Coronary artery (tissue), 2 donors: ENCODE results near the gene CFAP92.

Experiments used
- DNase-seq: peaks from one replicate; pipeline ENCODE4 v3.0.0-alpha.2; 2017; ENCODE audit warnings: low spot score
- H3K27ac ChIP-seq, 2 donors: fragments of 200-600 bp; sonication (generic); one replicate each; pipeline ENCODE4 v1.5.1; 2016 to 2019
- H3K4me3 ChIP-seq: fragments of 200-600 bp; sonication (generic); 2 replicates; pipeline ENCODE4 v1.5.1; 2016; ENCODE audit warnings: mild to moderate bottlenecking, moderate library complexity
- TF ChIP-seq, protein P1 (sequence below): fragments of 200-600 bp; sonication (generic); IDR thresholded peaks from one replicate; pipeline ENCODE4 v1.5.1; 2019; ENCODE audit warnings: antibody characterized with exemption

The CFAP92 gene

DNA sequence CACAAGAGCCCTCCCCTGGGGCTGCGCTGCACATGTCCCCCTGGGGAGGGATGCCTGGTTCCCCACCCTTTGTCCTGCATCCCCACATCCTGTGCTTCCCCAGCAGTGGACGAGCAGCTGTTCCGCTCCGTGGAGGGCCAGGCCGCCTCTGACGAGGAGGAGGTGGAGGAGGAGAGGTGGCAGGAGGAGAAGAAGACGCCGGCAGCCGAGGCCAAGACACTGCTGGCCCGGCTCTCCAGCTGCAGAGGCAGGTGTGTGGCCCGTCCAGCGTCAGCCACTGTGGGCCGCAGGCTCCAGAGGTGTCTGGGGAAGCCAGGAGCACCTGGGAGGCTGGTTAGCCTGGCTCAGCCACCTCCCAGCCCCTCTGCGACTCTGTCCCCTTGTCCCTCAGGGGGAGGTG, 38.8 kb upstream of the CFAP92 start:
- H3K27ac ChIP-seq: no peak overlapping the region
- no peak overlapping the region for H3K4me3 ChIP-seq
- DNase-seq: no peak
- TF ChIP-seq, protein P1, sequence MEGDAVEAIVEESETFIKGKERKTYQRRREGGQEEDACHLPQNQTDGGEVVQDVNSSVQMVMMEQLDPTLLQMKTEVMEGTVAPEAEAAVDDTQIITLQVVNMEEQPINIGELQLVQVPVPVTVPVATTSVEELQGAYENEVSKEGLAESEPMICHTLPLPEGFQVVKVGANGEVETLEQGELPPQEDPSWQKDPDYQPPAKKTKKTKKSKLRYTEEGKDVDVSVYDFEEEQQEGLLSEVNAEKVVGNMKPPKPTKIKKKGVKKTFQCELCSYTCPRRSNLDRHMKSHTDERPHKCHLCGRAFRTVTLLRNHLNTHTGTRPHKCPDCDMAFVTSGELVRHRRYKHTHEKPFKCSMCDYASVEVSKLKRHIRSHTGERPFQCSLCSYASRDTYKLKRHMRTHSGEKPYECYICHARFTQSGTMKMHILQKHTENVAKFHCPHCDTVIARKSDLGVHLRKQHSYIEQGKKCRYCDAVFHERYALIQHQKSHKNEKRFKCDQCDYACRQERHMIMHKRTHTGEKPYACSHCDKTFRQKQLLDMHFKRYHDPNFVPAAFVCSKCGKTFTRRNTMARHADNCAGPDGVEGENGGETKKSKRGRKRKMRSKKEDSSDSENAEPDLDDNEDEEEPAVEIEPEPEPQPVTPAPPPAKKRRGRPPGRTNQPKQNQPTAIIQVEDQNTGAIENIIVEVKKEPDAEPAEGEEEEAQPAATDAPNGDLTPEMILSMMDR: no peak

DNA sequence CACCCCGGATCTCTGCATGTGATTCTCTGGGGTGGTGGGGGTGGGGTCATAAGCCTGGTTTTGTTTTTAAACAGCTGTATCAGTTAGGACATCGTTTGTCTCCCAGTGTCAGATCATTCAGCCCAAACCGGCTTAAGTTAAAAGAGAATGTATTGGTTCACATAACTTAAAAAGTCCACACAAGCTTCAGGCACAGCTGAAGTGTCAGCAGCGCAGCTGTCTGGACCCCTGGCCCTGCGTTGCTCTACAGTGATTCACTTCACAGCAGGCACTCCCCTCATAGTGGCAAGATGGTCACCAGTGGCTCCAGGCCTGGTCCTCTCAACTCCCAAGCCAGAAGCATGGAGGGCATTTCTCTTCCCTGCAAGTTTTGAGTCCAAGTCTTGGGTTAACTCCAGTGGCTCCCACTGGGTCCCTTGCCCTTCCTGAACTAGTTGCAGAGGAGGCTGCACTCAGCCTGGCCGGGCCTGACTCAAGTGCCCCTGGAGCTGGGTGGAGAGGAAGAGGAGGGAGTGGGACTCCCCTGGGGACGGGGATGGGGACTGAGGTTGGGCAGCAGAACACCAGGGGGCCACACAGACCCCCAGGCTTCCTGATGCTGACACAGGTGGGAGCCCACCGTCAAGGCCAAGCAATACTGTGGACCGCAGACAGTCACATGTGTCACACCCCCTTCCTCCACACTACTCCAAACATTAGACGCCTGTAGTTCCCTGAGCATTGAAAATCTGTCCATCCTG, 37.8 kb upstream of the CFAP92 start:
- Histone ChIP-seq H3K27ac (no peak overlapping the region), H3K4me3 (no peak overlapping the region)
- DNase-seq: no peak
- TF ChIP-seq, protein P1: no peak

DNA sequence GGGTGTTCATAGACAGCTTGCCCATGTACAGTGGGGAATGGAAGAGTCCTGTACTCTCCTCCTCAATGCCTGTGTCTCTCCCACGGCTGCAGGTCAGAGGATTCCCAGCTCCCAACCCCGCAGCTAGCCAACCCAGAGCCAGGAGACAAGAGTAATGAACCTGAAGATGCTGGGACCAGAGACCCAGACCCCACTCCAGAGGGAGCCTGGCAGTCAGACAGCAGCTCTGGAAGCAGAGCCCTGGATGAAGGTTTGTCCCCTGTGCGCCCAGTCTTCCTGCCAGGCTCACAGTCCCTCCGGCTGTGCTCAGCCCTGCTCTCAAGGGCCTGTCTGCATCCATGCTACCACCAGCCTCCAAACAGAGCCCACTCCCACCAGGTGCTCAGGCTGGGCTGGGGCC, 36.7 kb upstream of the CFAP92 start:
- Histone ChIP-seq H3K4me3 (no peak overlapping the region), H3K27ac (no peak overlapping the region)
- TF ChIP-seq, protein P1: no peak
- no peak for DNase-seq

DNA sequence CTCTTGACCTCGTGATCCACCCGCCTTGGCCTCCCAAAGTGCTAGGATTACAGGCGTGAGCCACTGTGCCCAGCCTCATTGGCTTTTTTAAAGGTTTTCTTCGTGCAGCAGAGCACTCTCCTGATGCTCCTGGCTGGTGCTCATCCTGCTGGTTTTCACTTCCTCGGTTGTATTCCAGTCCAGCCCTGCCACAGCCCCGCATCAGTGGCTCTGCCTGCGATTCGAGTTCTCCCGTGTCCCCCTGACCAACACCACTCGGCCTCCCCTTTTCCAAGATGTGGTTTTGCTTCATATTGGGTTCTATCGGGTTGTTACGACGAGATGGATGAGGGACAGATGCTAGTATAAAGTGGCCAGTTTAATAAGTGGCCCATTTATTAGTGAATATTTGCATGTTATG, 35.0 kb upstream of the CFAP92 start:
- Histone ChIP-seq H3K27ac (no peak overlapping the region), H3K4me3 (no peak overlapping the region)
- TF ChIP-seq, protein P1: no peak
- no peak for DNase-seq

DNA sequence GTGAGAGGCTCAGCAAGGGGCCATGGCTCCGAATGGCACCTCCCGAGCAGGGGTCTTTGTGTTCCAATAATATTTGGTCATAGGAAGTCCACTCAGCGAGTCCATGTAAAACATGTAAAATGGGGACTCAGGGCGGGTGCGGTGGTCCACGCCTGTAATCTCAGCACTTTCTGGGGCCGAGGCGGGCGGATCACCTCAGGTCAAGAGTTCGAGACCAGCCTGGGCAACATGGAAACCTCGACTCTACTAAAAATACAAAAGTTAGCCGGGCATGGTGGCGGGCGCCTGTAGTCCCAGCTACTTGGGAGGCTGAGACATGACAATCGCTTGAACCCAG, 33.6 kb upstream of the CFAP92 start:
- Histone ChIP-seq H3K27ac (peak overlapping the region; percentile 25 to 76), H3K4me3 (peak overlapping the region; percentile 72)
- DNase-seq: no peak
- TF ChIP-seq, protein P1: no peak

DNA sequence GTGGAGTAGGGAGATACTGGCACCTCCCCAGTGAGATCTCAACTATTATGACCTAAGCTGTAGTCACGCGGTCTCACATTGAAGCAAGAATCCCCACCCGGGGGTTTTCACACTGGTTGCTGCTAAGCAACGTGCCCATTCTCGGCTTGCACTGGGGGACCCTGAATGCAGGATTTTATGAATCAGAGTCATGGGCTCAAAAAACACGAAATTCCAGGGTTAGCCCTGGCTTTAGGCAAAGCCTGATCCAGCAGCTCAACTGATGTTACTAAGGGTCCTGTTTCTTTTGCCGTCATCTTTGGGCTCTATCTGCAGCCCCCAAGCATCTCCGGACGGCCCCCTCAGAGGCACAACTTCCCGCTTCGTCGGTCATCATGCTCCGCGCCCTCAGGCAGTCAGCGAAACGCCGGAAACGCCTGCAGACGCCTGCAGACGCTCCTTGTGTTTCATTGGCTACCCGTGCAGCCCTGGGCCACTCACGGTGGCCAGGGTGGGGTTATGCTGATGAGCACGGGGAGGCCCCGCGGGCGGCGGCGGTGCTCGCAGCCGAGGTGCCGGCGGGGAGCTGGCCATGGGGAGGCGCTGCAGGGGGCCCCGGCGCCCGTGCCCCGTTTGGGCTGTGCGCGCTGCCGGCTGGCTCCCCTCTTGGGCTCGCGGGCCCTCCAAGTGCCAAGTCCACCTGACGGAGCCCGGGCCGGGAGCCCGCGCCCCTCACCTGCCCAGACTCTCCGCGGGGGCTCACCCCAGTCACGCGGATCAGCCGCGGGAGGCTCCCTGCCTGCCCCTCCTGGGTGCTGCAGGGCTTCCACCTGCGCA, 33.1 kb upstream of the CFAP92 start:
- TF ChIP-seq, protein P1: peak; percentile 67
- Histone ChIP-seq H3K4me3 (peak overlapping the region; percentile 72), H3K27ac (peak overlapping the region; percentile 25 to 76)
- peak; percentile 95 for DNase-seq
